NAMALWA (cell line): ENCODE results near the gene OPN5.

Experiments
- DNase-seq: peaks from one replicate; pipeline ENCODE4 v3.0.0-alpha.2; 2015; ENCODE audit warnings: low spot score

Gene OPN5

GRCh38 chr6:47789553-47789952 lies 7.7 kb downstream of the OPN5 start:
- DNase-seq, result no peak

GRCh38 chr6:47792216-47792733 lies 10.4 kb downstream of the OPN5 start:
- DNase-seq, result no peak

- DNase-seq, result no peak
Measured at GRCh38 chr6:47794577-47795135, 12.8 kb downstream of the OPN5 start.

GRCh38 chr6:47801984-47802383 lies 20.2 kb downstream of the OPN5 start:
- DNase-seq, result no peak

- no peak for DNase-seq
Measured at GRCh38 chr6:47804821-47805220, 23.0 kb downstream of the OPN5 start.

- DNase-seq, result no peak
Measured at GRCh38 chr6:47809873-47810272, 28.0 kb downstream of the OPN5 start.

GRCh38 chr6:47810885-47811284 lies 29.1 kb downstream of the OPN5 start:
- peak; percentile 16 for DNase-seq

- no peak for DNase-seq
Measured at GRCh38 chr6:47811443-47811842, 29.6 kb downstream of the OPN5 start.

GRCh38 chr6:47817749-47818148 lies 35.9 kb downstream of the OPN5 start:
- DNase-seq, result no peak

GRCh38 chr6:47819461-47819860 lies 37.6 kb downstream of the OPN5 start:
- no peak for DNase-seq

- no peak for DNase-seq
Measured at GRCh38 chr6:47822856-47823554, 41.2 kb downstream of the OPN5 start.

- DNase-seq, result no peak
Measured at GRCh38 chr6:47832386-47833100, 50.7 kb downstream of the OPN5 start.

- DNase-seq, result no peak
Measured at GRCh38 chr6:47834196-47834595, 52.4 kb downstream of the OPN5 start.

- no peak for DNase-seq
Measured at GRCh38 chr6:47836046-47836445, 54.2 kb downstream of the OPN5 start.

GRCh38 chr6:47836639-47837038 lies 54.8 kb downstream of the OPN5 start:
- no peak for DNase-seq

GRCh38 chr6:47839645-47840044 lies 57.8 kb downstream of the OPN5 start:
- no peak for DNase-seq

- peak; percentile 17 for DNase-seq
Measured at GRCh38 chr6:47844881-47845280, 63.0 kb downstream of the OPN5 start.

GRCh38 chr6:47846752-47847151 lies 64.9 kb downstream of the OPN5 start:
- no peak for DNase-seq

- no peak for DNase-seq
Measured at GRCh38 chr6:47851091-47851490, 69.3 kb downstream of the OPN5 start.

GRCh38 chr6:47852727-47853126 lies 70.9 kb downstream of the OPN5 start:
- DNase-seq, result no peak

- DNase-seq, result no peak
Measured at GRCh38 chr6:47853766-47854165, 71.9 kb downstream of the OPN5 start.

- DNase-seq, result no peak
Measured at GRCh38 chr6:47854971-47855370, 73.1 kb downstream of the OPN5 start.

- no peak for DNase-seq
Measured at GRCh38 chr6:47859175-47859574, 77.3 kb downstream of the OPN5 start.
